Gastrocnemius medialis (tissue), 4 donors: Measurements from ENCODE around the gene INF2.

Source experiments
- CTCF ChIP-seq, 5 experiments: fragments of 450-650 bp in 3 of 5; fragments of 200-600 bp in 2 of 5; sonication (generic) in 2 of 5; IDR thresholded peaks in 4 of 5; conservative IDR thresholded peaks in 1 of 5; 1 replicate in 4 of 5; 2 replicates in 1 of 5; pipeline ENCODE4 v1.5.1; 2016 to 2019; ENCODE audit warnings: antibody characterized with exemption in 5 of 5, mild to moderate bottlenecking in 3 of 5, moderate library complexity in 3 of 5
- POLR2A ChIP-seq, 2 donors: fragments of 450-650 bp; IDR thresholded peaks; one replicate each; pipeline ENCODE4 v1.6.1; 2017; ENCODE audit warnings: antibody characterized with exemption in 2 of 2, mild to moderate bottlenecking in 2 of 2, moderate library complexity in 2 of 2

DNA sequence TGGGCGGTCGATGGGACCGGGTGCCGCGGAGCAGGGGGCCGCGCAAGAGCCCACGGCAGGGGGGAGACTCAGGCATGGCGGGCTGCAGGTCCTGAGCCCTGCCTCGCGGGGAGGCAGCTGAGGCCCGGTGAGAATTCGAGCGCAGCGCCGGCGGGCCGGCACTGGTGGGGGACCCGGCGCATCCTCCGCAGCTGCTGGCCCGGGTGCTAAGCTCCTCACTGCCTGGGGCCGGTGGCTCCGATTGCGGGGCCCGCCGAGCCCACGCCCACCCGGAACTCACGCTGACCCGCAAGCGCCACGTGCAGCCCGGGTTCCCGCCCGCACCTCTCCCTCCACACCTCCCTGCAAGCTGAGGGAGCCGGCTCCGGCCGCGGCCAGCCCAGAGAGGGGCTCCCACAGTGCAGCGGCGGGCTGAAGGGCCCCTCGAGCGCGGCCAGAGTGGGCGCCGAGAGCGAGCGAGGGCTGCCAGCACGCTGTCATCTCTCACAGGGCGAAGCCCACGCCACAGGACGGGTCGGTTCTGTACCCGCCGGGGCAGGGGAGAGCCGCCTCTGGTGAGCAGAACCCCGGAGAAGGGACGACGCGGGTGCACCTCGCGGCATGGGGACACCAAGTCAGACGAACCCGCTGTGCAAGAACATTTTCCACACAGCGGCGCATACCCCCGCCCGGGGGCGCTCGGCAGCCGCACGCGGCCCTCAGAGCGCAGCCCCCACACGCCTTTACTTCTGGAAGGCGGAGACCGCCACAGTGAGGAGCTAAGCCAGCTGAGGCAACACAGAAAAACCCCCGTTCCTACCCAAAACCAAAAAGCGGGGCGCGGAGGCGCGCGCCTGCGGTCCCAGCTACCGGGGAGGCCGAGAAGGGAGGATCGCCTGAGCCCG is 62.4 kb downstream of the INF2 start:
- TF ChIP-seq CTCF (IDR thresholded peaks at IDR 0.05 in 4 of 5, conservative IDR thresholded peaks at IDR 0.05 in 1 of 5) (no peak), POLR2A (IDR thresholded peaks at IDR 0.05) (no peak)
